GM11168 (cell line): ENCODE results near the gene GMEB1.
"Not testable (repeated sequence)": the region's sequence is repeated elsewhere in the genome, so short reads cannot be mapped to it uniquely, and the experiment has no call there.

Experiments used
- in situ Hi-C: fragments of 300-500 bp; cut with MboI; formaldehyde crosslinking; loops from one replicate; pipeline ENCODE4 v1.12.0; 2022; ENCODE audit warnings: low sequenced_read_pairs; ENCODE audit not compliant: unreplicated experiment

GMEB1 gene, protein sequence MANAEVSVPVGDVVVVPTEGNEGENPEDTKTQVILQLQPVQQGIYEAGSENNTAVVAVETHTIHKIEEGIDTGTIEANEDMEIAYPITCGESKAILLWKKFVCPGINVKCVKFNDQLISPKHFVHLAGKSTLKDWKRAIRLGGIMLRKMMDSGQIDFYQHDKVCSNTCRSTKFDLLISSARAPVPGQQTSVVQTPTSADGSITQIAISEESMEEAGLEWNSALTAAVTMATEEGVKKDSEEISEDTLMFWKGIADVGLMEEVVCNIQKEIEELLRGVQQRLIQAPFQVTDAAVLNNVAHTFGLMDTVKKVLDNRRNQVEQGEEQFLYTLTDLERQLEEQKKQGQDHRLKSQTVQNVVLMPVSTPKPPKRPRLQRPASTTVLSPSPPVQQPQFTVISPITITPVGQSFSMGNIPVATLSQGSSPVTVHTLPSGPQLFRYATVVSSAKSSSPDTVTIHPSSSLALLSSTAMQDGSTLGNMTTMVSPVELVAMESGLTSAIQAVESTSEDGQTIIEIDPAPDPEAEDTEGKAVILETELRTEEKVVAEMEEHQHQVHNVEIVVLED

DNA sequence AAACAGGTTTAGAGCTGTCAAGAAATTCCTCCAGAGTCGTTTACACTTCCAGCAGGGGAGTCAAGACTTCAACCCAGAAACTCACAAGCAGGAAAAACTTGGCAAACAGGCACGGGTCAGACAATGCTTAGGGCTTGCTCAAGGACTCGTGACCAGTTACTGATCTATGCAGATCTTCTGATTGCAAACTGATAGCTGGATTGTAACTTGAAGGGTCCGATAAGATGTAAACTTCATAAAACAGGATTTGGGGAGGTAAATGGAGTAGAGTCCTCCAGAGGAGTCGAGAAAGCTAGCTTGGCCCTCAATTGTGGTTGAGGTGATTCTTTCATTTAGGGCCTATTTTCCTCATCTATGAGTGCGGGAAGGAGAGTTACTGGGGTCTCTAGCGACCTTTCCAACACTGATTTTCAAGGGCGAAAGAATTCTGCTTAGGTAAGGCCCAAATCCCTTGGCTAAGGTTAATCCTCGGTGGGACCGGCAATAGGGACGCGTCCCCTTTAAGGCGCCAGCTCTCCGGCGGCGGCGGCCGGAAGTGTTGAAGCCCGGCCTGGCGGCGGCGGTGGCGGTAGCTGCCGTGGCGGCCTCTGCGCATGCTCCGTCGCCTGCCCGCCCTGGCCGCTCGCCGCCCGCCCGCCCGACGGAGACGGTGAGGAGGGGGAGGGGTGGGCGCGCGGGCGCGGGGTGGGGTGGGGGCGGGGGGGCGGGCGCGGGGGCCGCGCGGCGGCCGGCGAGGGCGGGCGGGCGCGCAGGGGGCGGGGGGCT, at the start of gene GMEB1:
Gene GMEB1, plus strand, starts transcription at position 594 of the 765 bp plus-strand sequence. CDS start 14,829 bp downstream, outside the sequence.
- in situ Hi-C loops, result no loop called here

DNA sequence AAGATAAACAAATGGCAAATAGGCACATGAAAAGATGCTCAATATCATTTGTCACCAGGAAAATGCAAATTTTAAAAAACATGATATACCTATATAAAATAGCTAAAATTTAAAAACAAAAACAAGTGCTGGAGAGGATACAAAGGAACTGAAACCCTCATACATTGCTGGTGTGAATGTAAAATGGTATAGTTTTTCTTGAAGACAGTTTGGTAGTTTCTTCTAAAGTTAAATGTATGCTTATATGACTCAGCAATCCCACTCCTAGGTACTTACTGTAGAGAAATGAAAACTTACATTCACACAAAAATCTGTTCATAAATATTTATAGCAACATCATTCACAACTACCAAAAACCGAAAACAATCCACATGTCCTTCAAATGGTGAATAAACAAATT, 36.9 kb upstream of the GMEB1 start:
- in situ Hi-C loops, result no loop called here

DNA sequence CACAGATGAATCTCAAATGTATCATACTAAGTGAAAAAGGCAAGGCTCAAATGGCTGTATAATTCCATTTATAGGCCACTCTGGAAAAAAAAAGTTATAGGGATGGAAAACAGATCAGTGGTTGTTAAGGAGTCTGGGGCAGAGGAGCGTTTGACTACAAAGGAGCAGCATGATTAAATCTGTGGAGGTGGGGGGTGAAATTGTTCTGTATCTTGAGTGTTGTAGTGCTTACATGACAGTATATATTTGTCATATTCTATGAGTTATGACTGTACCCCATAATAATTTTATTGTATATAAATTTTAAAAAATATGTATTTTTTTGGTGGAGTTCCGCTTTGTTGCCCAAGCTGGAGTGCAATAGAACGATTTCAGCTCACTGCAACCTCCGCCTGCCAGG, 36.0 kb upstream of the GMEB1 start:
- in situ Hi-C loops, result no loop called here

DNA sequence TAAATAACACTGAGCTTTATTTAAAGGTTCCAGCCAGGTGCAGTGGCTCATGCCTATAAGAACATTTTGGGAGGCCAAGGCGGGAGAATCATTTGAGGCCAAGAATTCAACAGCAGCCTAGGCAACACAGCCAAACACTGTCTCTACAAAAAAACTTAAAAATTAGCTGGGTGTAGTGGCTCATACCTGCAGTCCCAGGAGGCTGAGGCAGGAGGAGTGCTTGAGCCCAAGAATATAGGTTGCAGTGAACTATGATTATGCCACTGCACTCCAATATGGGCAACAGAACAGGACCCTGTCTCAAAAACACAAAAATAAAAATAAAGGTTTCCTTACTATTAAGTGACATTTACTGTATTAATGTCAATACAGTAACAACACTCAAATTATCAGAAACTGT, 27.8 kb upstream of the GMEB1 start:
- in situ Hi-C loops, result no loop called here

DNA sequence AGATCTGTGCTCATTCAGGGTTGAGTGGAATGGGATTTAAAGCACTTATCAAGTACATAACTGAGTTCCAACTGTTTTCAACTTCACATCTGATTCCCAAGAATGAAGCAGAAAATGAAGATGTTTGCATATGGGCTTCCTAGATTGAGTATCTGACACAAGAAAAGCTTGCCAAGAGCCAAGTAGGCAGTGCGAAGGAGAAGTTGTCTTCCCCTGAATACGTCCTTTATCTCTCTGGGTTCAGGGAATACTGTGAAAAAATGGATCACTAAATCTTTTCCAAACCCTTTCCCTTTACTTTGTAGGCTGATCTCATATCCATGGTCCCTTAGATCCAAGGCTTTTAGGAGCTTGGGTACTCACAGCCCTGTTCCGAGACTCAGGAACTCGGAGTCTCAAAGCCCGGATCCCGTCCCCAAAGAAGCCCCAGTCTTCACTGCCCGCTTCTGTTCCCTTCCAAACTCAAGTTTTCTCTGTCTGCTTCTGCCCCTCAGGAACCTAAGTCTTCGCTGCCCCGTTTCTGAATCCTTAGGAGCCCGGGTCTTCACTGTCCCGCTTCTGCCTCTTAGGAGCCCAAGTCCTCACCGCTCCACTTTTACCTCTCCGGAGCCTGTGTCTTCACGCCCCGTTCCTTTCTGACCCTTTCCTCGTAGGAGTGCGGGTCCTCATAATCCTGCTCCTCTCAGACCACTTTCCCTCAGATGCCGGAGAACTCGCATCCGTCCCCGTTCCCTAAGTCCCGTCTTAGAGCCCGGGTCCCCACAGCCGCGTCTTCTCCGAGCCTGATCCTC, 26.3 kb upstream of the GMEB1 start:
- in situ Hi-C loops, result no loop called here

DNA sequence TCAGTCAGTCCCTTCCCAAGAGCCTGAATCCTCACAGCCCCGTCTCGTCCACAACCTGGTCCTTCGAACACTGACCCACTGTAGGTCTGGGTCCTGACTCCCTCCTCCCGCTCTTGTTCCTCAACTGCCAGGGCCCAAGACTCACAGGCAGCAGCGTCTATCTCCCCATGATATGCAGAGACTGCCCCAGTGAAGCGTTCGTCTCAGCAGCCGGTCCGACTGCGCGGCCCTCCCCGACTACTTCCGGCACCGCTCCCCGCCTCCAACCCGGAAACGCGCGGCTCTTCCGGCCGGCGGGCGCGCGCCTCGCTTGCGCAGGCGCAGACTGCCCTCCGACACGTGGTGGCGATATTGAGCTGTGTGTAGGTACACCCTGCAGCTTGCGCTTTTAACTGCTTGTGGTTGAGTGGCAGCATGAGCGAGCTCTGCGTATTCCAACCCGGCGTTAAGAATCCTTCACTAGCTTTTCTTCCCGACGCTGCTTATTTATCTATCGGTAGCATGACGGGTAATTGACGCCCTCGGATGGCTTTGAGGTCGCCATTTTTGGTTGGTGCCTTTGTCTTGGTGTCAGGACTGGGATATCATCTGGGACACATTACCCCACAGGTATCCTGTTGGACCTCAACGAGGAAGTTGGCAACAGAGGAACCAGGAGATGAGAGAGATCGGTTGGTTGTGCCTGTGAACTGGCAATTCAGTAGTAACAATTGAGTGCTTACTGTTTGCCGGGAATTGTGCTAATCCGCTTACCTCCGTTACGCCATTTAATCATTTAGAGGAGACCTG, 25.5 kb upstream of the GMEB1 start, which contains the start of gene TAF12:
Gene TAF12, minus strand, starts transcription at position 221 of the 789 bp plus-strand sequence. CDS start 20,986 bp downstream, outside the sequence.
- in situ Hi-C loops, result no loop called here

DNA sequence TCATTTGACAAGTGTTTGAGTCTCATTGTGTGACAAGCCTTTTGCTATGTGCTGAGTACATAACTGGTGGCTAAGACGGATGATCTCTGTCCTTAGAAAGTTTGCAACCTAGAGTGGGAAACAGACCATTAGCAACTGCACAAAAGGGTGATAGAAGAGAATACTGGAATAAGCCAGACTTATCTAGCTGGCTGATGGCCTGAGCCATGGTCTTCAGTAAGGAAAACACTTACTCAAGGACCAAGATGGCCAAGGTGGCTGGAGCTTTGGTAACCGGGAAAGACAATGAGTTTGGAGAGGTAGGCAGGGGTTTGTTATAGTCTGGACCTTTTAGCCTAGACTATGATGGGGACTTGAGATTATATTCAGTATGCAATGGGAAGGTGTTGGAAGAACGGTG, 24.1 kb upstream of the GMEB1 start:
- in situ Hi-C loops, result no loop called here

DNA sequence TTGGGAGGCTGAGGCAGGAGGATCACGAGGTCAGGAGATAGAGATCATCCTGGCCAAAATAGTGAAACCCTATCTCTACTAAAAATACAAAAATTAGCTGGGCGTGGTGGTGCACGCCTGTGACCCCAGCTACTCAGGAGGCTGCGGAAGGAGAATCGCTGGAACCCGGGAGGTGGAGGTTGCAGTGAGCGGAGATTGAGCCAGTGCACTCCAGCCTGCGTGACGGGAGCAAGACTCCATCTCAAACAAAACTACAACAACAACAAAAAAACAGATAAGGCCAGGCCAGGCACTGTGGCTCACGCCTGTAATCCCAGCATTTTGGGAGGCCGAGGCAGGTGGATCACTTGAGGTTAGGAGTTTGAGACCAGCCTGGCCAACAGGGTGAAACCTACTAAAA, 23.2 kb upstream of the GMEB1 start:
- in situ Hi-C loops, result not testable (repeated sequence)

DNA sequence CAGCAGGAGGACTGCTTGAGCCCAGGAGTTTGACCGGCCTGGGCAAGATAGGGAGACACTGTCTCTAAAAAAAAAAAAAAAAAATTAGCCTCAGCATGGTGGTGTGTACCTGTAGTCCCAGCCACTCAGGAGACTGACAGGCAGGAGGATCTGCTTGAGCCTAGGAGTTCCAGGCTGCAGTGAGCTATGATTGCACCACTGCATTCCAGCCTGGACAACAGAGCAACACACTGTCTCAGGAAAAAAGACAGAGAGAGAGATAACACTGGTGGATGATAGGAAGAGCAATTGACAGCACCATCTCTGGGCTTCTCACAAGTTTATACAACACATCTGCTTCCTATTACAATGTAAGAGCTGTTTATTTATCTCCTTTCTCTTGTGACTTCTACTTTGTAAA, 22.5 kb upstream of the GMEB1 start:
- in situ Hi-C loops, result no loop called here

DNA sequence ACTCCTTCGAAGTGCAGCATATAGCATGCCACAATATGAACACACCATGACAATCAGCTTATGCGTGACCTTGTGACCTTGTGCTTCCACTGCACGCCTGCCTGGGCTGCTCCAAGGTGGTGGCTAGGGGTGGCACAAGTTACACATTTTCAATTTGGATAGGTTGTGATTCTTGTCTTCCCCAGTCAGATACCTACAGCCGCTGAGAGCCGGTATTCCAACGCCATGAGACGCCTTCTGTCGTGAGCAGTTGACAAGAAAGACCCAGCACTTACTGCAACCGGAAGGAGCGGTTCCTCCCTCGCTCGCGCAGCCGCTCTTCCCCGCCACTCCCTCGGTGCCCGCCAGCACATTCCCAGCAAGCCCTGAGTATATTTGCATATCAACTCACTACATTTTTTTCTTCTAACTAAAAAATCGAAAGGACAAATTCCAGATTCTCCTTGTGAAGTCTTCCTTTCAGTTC, 20.5 kb upstream of the GMEB1 start:
- in situ Hi-C loops, result no loop called here

DNA sequence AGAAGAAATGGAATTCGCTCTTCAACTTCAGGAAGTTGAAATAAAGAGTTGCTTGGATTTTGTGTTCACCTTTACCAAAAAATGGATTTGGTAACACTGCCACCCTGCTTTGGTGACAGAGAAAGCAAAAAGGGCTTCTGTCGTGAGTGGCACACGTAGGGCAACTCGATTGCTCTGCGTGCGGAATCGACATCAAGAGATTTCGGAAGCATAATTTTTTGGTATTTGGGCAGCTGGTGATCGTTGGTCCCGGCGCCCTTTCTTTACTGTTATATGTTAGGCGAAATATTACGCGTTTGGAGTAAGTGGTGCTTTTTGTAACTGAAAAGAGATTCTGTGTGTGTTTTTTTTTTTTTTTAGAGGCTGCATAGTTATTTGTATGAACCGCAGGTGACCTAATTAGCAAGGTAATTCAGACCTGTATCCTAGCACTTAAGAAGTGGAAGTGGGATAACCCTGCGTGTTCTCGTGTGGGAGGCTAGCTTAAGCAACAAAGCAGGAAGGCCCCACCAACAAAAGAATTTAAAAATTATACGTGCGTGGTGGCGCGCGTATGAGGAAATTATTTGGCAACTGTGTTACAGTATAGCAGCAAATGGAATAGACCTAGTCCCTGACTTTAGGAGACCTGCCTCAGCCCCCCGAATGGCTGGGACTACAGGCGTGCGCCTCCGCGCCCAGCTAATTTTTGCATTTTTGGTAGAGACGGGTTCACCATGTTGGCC, 19.9 kb upstream of the GMEB1 start, which contains the start of gene RNU11:
Gene RNU11, plus strand, starts transcription at position 127 of the 725 bp plus-strand sequence.
- in situ Hi-C loops, result no loop called here

DNA sequence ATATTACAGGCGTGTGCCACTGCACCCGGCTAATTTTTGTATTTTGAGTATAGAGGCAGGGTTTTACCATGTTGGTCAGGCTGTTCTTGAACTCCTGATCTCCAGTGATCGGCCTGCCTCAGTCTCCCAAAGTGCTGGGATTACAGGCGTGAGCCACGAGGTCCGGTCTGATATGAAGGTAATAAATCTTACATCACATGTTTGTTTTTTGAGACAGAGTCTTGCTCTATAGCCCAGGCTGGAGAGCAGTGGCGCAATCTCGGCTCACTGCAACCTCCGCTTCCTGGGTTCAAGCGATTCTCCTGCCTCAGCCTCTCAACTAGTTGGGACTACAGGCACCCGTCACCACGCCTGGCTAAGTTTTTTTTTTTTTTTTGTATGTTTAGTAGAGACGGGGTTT, 15.5 kb upstream of the GMEB1 start:
- in situ Hi-C loops, result not testable (repeated sequence)

DNA sequence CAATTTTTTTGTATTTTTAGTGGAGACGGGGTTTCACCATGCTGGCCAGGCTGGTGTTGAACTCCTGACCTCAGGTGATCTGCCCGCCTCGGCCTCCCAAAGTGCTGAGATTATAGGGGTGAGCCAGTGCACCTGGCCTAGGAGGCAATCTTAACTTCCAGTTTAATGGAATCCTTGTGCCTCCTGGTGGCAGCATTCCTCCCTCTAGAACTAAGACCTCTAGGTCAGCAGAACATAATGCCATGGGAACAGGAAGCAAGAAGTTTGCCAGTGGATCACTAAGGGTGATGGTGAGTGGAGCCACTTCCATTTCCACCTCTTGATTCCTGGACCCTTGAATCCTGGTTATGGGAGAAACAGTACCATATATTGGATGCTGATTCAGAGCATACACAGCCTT, 14.7 kb upstream of the GMEB1 start:
- in situ Hi-C loops, result not testable (repeated sequence)

DNA sequence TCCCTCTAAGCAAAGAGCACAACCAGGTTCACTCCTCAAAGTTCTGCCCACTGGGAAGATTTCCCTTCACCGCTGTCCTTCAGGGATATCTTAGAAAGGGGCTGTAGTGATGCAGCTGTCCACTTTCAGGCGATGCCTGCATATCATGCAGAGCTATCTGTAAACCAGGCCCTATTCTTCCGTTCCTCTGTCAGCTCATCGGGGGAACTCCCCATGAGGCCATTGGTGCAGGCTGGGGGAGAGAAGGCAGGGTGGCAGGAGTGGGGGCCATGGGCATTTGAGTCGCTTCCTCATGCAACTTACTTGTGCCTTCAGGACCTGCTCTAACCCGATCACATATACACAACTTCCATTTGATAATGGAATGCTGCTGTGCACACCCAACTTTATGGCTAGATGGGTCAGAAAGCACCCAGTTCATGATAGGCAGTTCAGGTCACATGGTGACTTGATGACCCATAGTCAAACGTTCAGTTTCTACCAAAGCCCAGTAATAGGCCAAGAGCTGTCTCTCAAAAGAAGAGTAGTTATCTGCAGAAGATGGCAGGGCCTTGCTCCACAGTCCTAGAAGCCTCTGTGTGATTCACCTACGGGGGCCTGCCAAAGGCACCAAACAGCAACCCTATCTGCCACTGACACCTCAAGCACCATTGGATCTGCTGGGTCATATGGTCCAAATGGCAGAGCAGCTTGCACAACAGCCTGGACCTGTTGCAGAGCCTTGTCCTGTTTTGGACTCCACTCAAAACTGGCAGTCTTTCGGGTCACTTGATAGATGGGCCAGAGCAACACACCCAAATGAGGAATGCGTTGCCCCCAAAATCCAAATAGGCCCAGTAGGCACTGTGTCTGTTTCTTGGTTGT, 12.9 kb upstream of the GMEB1 start:
- in situ Hi-C loops, result not testable (repeated sequence)

DNA sequence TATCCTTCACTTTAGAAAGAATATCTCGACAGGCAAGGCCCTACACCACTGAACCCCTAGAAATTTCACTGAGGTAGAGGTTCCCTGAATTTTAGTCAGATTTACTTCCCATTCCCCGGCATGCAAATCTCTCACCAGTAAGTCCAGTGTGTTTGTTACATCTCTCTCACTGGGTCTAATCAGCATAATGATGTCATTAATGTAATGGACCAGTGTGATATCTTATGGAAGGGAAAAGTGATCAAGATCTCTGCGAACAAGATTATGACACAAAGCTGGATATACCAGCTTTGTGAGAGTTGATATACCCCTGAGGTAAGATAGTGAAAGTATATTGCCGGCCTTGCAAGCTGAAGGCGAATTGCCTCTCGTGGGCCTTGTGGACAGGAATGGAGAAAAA, 12.2 kb upstream of the GMEB1 start:
- in situ Hi-C loops, result no loop called here

DNA sequence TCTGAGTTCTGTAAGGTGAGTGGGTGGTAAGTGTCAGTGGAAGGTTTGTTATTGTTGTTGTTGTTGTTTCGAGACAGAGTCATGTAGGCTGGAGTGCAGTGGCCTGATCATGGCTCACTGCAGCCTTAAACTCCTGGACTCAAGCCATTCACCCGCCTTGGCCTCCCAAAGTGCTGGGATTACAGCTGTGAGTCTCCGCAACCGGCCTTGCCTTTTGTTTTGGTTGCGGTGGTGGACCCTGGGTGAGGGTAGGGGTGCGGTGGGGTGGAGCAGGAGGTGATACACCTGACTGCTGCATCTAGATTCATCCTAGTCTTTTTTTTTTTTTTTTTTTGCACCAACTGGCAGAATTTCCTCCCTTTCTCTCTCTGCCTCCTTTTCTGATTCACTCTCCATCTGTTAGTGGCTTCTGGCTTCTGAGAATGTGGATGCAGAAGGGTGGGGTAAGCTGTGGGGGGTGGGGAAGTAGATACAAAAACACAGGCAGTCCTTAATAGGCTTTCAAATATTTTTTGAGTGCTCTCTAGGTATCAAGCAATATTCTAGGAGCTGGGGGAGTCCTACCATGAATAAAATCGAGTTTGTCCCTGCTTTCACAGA, 4.6 kb upstream of the GMEB1 start:
- in situ Hi-C loops, result no loop called here

DNA sequence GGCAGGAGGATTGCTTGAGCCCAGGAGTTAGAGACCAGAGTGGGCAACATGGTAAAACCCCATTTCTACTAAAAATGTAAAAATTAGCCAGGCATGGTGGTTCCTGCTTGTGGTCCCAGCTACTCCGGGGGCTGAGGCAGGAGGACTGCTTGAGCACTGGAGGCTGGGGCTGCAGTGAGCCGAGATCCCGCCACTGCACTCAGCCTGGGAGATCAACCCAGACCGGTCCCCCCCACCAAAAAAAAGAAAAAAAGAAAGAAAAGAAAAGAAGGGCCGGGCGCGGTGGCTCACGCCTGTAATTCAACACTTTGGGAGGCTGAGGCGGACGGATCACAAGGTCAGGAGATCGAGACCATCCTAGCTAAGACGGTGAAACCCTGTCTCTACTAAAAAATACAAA, 1.8 kb upstream of the GMEB1 start:
- in situ Hi-C loops, result no loop called here
